Gastroesophageal sphincter (tissue), 4 donors: ENCODE results near the gene OGDH. TPM values are rescaled to one million over a fixed set of nuclear protein-coding genes. Genes with fewer than 3 reads are reported as not detected.

ENCODE experiments used
- ATAC-seq: fragments of 150-250 bp; one replicate; pipeline ENCODE4 v1.9.1; 2016; ENCODE audit warnings: mild to moderate bottlenecking, moderate library complexity
- H3K27ac ChIP-seq, 4 donors: fragments of 200-600 bp; sonication (generic) in 3 of 4; 1 replicate in 3 of 4; 2 replicates in 1 of 4; pipeline ENCODE4 v1.5.1; 2016 to 2019
- H3K27me3 ChIP-seq: fragments of 200-600 bp; sonication (generic); one replicate; pipeline ENCODE4 v1.5.1; 2019
- H3K36me3 ChIP-seq, 2 donors: fragments of 200-600 bp; sonication (generic); one replicate each; pipeline ENCODE4 v1.5.1; 2019; ENCODE audit warnings: control low read depth in 1 of 2
- H3K4me1 ChIP-seq, 3 donors: fragments of 200-600 bp; sonication (generic); 1 replicate in 2 of 3; 2 replicates in 1 of 3; pipeline ENCODE4 v1.5.1; 2016 to 2019; ENCODE audit warnings: control low read depth in 2 of 3
- H3K4me3 ChIP-seq, 2 donors: fragments of 200-600 bp; sonication (generic); one replicate each; pipeline ENCODE4 v1.5.1; 2019; ENCODE audit warnings: mild to moderate bottlenecking in 1 of 2, moderate library complexity in 1 of 2
- H3K9me3 ChIP-seq, 3 donors: fragments of 200-600 bp; sonication (generic); one replicate each; pipeline ENCODE4 v1.5.1; 2017 to 2019; ENCODE audit warnings: control low read depth in 2 of 3
- EP300 ChIP-seq: sonication (generic); formaldehyde crosslinking; IDR thresholded peaks from one replicate; pipeline ENCODE4 v1.6.1; 2017; ENCODE audit warnings: antibody characterized with exemption, mild to moderate bottlenecking
- POLR2A ChIP-seq, 2 donors: fragments of 450-650 bp; IDR thresholded peaks; one replicate each; pipeline ENCODE4 v1.6.1; 2017; ENCODE audit warnings: antibody characterized with exemption in 2 of 2, mild to moderate bottlenecking in 2 of 2, moderate library complexity in 1 of 2
- POLR2AphosphoS5 ChIP-seq: sonication (generic); formaldehyde crosslinking; IDR thresholded peaks from one replicate; pipeline ENCODE4 v1.6.1; 2017; ENCODE audit warnings: antibody characterized with exemption
- WGBS, 2 donors: methylation state at CpG; one replicate each; pipeline ENCODE4 v1.1.5; 2018; ENCODE audit warnings: low coverage in 1 of 2; 5-methylcytosine and 5-hydroxymethylcytosine counted together
- total RNA-seq, 4 donors: library from RNA; depleted of rRNA; stranded (reverse); fragments of >200 nt; gene quantifications; one replicate each; pipeline ENCODE4 v1.1.0, GENCODE V29; 2016
- TF ChIP-seq, protein P1 (sequence below), 4 experiments: fragments of 200-600 bp in 2 of 4; fragments of 450-650 bp in 2 of 4; sonication (generic) in 1 of 4; IDR thresholded peaks; one replicate each; pipeline ENCODE4 v1.5.1; 2017 to 2019; ENCODE audit warnings: antibody characterized with exemption in 4 of 4, mild to moderate bottlenecking in 2 of 4, moderate library complexity in 2 of 4

OGDH gene
- total RNA-seq, 4 donors from 2014 or later = 112 to 222 (median 137) TPM

DNA sequence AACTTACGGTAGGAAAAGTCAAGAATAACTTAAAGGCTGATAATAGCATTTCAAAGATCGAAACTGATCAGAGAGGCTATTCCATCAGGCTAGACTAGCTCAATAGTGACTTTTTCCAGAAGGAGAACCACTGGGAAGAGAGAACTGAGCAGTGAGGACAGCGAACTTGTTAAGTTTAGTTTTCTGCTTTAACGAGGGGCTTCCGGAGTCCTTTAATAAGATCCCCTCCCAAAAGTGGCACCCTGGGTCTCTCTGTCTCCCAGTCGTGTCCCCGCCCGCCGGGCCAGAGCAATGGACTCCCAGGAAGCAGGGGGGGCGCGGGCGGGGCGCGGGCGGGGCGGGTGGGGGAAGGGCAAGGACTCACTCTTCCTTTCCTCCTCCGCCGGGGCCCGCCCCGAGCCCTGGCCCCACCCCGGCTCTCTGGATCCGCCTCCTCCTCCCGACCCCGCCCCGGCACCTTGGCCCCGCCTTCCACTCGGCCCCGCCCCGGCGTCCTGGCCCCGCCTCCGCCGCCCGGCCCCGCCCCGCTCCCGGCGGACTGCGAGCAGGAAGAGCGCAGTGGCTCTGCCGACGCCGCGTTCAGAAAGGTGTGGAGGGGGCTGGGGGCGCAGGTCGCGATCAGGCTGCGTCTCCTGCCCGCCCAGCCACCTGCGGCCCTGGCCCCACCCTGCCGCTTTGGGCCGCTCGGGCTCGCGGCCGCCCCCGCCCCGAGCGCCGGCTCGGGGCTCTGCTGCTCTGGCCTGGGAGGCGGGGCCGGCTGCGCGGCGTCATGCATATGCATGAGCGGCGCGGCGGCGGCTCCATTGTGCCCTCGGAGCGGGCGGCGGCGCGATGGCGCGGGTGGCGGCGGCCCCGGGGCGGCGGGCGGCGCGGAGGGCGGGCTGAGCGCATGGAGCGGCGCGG lies 141.9 kb downstream of the OGDH start, which contains the start of gene ZMIZ2:
Gene ZMIZ2 (plus strand): TSS at position 803 of the 903 bp plus-strand sequence. CDS start 7,403 bp downstream, outside the sequence.
- H3K4me3 ChIP-seq = peak within 1 kb of the TSS; percentile 85 to 92
- peak within 1 kb of the TSS; percentile 82 to 99 (median 96) for H3K27ac ChIP-seq
- peak; percentile 95 for ATAC-seq
- no peaks in the 10 kb centered on the region for H3K9me3 ChIP-seq
- TF ChIP-seq POLR2AphosphoS5 = peak; percentile 46
- TF ChIP-seq EP300 = no peak
- peak; percentile 69 to 70 for TF ChIP-seq POLR2A (IDR thresholded peaks at IDR 0.05)
- TF ChIP-seq, protein P1, sequence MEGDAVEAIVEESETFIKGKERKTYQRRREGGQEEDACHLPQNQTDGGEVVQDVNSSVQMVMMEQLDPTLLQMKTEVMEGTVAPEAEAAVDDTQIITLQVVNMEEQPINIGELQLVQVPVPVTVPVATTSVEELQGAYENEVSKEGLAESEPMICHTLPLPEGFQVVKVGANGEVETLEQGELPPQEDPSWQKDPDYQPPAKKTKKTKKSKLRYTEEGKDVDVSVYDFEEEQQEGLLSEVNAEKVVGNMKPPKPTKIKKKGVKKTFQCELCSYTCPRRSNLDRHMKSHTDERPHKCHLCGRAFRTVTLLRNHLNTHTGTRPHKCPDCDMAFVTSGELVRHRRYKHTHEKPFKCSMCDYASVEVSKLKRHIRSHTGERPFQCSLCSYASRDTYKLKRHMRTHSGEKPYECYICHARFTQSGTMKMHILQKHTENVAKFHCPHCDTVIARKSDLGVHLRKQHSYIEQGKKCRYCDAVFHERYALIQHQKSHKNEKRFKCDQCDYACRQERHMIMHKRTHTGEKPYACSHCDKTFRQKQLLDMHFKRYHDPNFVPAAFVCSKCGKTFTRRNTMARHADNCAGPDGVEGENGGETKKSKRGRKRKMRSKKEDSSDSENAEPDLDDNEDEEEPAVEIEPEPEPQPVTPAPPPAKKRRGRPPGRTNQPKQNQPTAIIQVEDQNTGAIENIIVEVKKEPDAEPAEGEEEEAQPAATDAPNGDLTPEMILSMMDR (IDR thresholded peaks at IDR 0.05) = no peak
- no peaks in the 10 kb centered on the region for H3K27me3 ChIP-seq
- peaks cover 0 to 43% (median 16%) of the 10 kb centered on the region in 3 donors for H3K4me1 ChIP-seq
- peaks cover 0 to 7% of the 10 kb centered on the region in 2 donors for H3K36me3 ChIP-seq
- WGBS, 2 donors = 4 to 7% methylated on average over 4 to 5 of the region's 92 CpGs

DNA sequence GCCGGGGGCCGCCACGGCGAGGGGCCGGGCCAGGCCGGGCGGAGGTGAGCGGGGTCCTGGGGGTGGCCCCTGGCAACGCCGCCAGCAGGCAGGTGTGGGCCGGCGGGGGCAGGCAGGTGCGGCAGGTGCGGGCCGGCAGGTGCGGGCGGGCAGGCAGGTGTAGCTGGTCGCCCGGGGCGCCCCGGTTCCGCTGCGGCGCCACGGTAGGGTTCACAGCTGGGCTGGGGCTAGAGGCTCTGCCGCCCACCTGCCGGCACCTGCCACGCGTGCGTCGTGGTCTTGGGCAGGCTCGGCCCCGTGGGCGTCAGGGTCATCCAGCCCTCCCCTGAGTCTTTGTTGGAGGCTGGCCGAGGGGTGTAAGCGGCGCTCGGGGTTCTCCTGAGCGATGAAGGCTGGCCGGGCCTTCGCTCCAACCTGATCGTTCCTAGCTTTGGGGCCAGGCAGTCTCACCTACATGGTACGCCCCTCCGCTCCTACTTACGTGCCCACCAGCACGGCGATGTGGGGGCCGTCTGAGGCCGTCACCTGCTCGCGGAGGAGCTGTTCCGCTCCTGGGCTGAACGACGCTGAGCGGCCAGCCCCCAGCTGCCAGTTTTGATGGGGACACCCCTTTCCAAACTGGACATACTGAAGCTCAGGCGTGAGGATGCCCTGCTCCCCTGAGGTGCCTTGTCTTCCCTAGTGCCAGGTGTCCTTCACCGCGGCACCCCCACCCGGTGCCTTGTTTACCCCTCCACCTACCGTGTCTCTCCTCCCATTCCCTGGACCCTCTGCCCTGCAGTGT lies 142.7 kb downstream of the OGDH start:
- ATAC-seq = no peak
- Histone ChIP-seq H3K9me3 (no peaks in the 10 kb centered on the region), H3K4me1 (peaks cover 0 to 47% (median 16%) of the 10 kb centered on the region in 3 donors), H3K27ac (peak overlapping the region; percentile 58 to 99 (median 96)), H3K4me3 (peak overlapping the region; percentile 85 to 92), H3K36me3 (peaks cover 0 to 7% of the 10 kb centered on the region in 2 donors), H3K27me3 (no peaks in the 10 kb centered on the region)
- WGBS, 2 donors = 10 to 13% methylated on average over 4 to 6 of the region's 60 CpGs
- TF ChIP-seq, protein P1 (IDR thresholded peaks at IDR 0.05) = no peak
- no peak for TF ChIP-seq EP300
- no peak for TF ChIP-seq POLR2AphosphoS5
- no peak for TF ChIP-seq POLR2A (IDR thresholded peaks at IDR 0.05)

DNA sequence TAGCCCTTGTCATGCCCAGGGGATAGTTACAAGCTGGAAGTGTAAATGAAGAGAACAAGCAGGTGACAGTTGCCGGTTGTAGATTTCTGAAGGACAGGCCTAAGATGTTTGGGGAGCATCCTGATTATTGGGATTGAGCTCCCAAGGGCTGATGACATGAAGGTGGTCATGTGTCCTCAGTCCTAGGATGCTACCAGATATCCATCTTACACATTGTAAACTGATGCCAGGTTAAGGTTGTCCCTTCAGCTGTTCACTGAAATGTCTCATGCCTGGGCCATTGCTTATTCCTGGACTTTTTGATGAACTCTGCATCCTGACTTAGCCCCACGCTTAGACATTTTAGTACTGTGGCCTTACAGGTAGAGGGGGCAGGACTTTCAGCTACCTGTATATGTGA lies 143.6 kb downstream of the OGDH start:
- H3K4me3 ChIP-seq = peak overlapping the region in 1 of 2 donors; percentile 92
- H3K27ac ChIP-seq = peak overlapping the region in 2 of 4 donors; percentile 0 to 96
- no peak for TF ChIP-seq EP300
- peaks cover 0 to 7% of the 10 kb centered on the region in 2 donors for H3K36me3 ChIP-seq
- 83 to 86% methylated on average over 2 of the region's 2 CpGs for WGBS, 2 donors
- ATAC-seq = no peak
- no peaks in the 10 kb centered on the region for H3K27me3 ChIP-seq
- H3K4me1 ChIP-seq = peaks cover 0 to 56% (median 22%) of the 10 kb centered on the region in 3 donors
- no peaks in the 10 kb centered on the region for H3K9me3 ChIP-seq

DNA sequence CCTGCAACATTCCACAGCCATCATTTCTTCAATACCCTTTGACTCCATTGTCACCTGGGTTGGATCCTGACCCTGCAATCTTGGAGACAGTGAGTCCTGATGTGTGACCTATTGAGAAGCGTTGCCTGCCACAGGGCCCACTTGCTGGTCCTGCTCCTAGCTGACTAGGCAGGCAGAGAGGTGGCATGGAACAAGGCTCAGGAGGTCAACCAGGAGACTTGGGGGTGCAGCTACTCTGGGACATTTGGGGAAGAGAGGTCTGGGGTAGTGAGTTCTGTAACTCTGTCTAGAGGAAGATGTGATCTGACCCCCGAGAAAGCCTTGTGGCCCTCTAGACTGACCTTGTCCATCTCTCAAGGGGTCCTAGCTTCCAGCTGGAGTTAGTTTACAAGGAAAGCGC lies 144.0 kb downstream of the OGDH start:
- H3K4me3 ChIP-seq = no peak overlapping the region
- peak overlapping the region in 1 of 4 donors; percentile 0 for H3K27ac ChIP-seq
- no peak for ATAC-seq
- H3K9me3 ChIP-seq = no peaks in the 10 kb centered on the region
- WGBS, 2 donors = 100% methylated on average over 2 of the region's 3 CpGs; no CpG with 5 or more reads in 1 of the 2 donors
- H3K27me3 ChIP-seq = no peaks in the 10 kb centered on the region
- peaks cover 0 to 7% of the 10 kb centered on the region in 2 donors for H3K36me3 ChIP-seq
- TF ChIP-seq POLR2A (IDR thresholded peaks at IDR 0.05) (no peak), EP300 (no peak), POLR2AphosphoS5 (no peak)
- TF ChIP-seq, protein P1 (IDR thresholded peaks at IDR 0.05) = no peak
- peaks cover 0 to 60% (median 26%) of the 10 kb centered on the region in 3 donors for H3K4me1 ChIP-seq

DNA sequence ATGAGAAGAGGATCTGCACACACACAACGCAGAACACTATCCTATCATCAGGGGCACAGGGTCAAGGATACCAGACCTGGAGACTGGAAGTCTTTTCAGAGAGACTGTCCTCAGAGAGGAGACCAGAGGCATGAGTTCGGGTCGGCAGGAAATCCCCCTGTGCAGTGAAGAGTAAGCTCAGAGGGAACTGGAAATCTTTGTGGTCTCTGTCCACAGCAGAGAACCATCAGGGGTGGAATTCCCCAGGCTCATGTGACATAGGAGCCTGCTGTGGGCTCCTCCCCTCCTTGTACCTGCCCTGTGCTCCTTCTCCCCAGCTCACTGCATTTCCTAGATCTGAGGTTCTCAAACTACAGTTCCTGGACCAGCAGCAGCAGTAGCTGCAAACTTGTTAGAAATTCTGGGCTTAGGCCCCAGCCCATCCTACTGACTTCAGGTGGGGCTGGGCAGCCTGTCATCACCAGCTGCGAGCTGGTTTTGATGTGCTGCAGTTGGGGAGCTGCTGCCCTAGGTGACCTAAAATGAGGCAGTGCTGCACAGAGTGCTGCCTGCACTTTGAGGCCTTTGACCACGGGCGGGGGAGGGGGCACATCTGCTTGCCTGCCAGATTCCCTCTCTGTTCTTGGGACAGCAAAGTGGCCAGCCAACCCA lies 144.6 kb downstream of the OGDH start:
- peaks cover 0 to 7% of the 10 kb centered on the region in 2 donors for H3K36me3 ChIP-seq
- WGBS, 2 donors = 33 to 60% methylated on average over 1 to 3 of the region's 6 CpGs
- peaks cover 0 to 66% (median 32%) of the 10 kb centered on the region in 3 donors for H3K4me1 ChIP-seq
- H3K27ac ChIP-seq = peak overlapping the region in 1 of 4 donors; percentile 12
- TF ChIP-seq POLR2A (IDR thresholded peaks at IDR 0.05) = no peak
- no peak for TF ChIP-seq POLR2AphosphoS5
- no peak for TF ChIP-seq EP300
- TF ChIP-seq, protein P1 (IDR thresholded peaks at IDR 0.05) = no peak
- H3K9me3 ChIP-seq = no peaks in the 10 kb centered on the region
- H3K4me3 ChIP-seq = no peak overlapping the region
- no peak for ATAC-seq
- H3K27me3 ChIP-seq = no peaks in the 10 kb centered on the region
